ENCODE data around the gene CUL9.

GRCh38 chr6:43265564-43265963 lies 83.6 kb downstream of the CUL9 start:
- TF ChIP-seq, protein P1, sequence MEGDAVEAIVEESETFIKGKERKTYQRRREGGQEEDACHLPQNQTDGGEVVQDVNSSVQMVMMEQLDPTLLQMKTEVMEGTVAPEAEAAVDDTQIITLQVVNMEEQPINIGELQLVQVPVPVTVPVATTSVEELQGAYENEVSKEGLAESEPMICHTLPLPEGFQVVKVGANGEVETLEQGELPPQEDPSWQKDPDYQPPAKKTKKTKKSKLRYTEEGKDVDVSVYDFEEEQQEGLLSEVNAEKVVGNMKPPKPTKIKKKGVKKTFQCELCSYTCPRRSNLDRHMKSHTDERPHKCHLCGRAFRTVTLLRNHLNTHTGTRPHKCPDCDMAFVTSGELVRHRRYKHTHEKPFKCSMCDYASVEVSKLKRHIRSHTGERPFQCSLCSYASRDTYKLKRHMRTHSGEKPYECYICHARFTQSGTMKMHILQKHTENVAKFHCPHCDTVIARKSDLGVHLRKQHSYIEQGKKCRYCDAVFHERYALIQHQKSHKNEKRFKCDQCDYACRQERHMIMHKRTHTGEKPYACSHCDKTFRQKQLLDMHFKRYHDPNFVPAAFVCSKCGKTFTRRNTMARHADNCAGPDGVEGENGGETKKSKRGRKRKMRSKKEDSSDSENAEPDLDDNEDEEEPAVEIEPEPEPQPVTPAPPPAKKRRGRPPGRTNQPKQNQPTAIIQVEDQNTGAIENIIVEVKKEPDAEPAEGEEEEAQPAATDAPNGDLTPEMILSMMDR (IDR thresholded peaks at IDR 0.05) = peak in 1 of 6 experiments; percentile 14
- no peak for TF ChIP-seq POLR2A (IDR thresholded peaks at IDR 0.05)

Data from Peyer's patch (tissue), 4 donors.